EL (cell line): ENCODE results near the gene RASAL3.

Experiments
- DNase-seq: peaks from one replicate; pipeline ENCODE4 v3.0.0-alpha.2; 2016

Gene RASAL3

GRCh38 chr19:15418579-15419412 lies 45.5 kb downstream of the RASAL3 start, which contains the start of gene AKAP8L:
TSS of gene AKAP8L (minus strand) at chr19:15418988. CDS start at chr19:15418923, 65 bp downstream.
- DNase-seq = peak; percentile 100

GRCh38 chr19:15418231-15418578 lies 46.1 kb downstream of the RASAL3 start:
- no peak for DNase-seq

GRCh38 chr19:15417699-15418098 lies 46.6 kb downstream of the RASAL3 start:
- DNase-seq = peak; percentile 26

- no peak for DNase-seq
These were observed 51.5 kb downstream of the RASAL3 start for GRCh38 chr19:15412832-15413231.

GRCh38 chr19:15411351-15411750 lies 53.0 kb downstream of the RASAL3 start:
- DNase-seq = peak; percentile 26

- no peak for DNase-seq
These were observed 59.5 kb downstream of the RASAL3 start for GRCh38 chr19:15404780-15405211.

GRCh38 chr19:15404097-15404779 lies 60.1 kb downstream of the RASAL3 start:
- DNase-seq = no peak

- DNase-seq = no peak
These were observed 61.2 kb downstream of the RASAL3 start for GRCh38 chr19:15403151-15403531.

- no peak for DNase-seq
These were observed 61.8 kb downstream of the RASAL3 start for GRCh38 chr19:15402411-15403150.
